Smooth muscle cell of bladder (primary cell): Measurements from ENCODE around the gene ITLN2. TPM values are rescaled to one million over a fixed set of nuclear protein-coding genes. Genes with fewer than 3 reads are reported as not detected.

Experiments used
- total RNA-seq: library from RNA; depleted of rRNA; stranded (reverse); fragments of >200 nt; gene quantifications from 2 replicates; pipeline ENCODE4 v1.2.3, GENCODE V29; 2014

Gene ITLN2
- not detected in 2 replicates for total RNA-seq

GRCh38 chr1:160954158-160955104 is at the start of gene ITLN2:
Gene ITLN2, minus strand, starts transcription at chr1:160954809. Its CDS starts 68 bp downstream, at chr1:160954741.

Other genes with a start within 250 kb of the ITLN2 start
- not detected in 2 replicates for gene CD48, start 243.0 kb downstream of the ITLN2 start, total RNA-seq
- gene SLAMF7, start 215.6 kb downstream of the ITLN2 start, total RNA-seq, result not detected in 2 replicates
- gene LY9, start 158.6 kb downstream of the ITLN2 start, total RNA-seq, result not detected in 2 replicates
- gene CD244, start 91.9 kb downstream of the ITLN2 start, total RNA-seq, result 0.09 TPM in 1 of 2 replicates, not detected in the other
- not detected in 2 replicates for gene ITLN1, start 69.6 kb downstream of the ITLN2 start, total RNA-seq
- gene F11R, start 66.3 kb upstream of the ITLN2 start, total RNA-seq, result 9.2 and 20.9 TPM in 2 replicates
- gene TSTD1, start 84.2 kb upstream of the ITLN2 start, total RNA-seq, result 16.9 and 27.3 TPM in 2 replicates
- gene USF1, start 91.2 kb upstream of the ITLN2 start, total RNA-seq, result 88.4 and 102 TPM in 2 replicates
- gene ARHGAP30, start 115.1 kb upstream of the ITLN2 start, total RNA-seq, result under 0.01 TPM in 1 of 2 replicates, not detected in the other
- 0.28 and 0.37 TPM in 2 replicates for gene NECTIN4, start 134.7 kb upstream of the ITLN2 start, total RNA-seq
- gene KLHDC9, start 143.6 kb upstream of the ITLN2 start, total RNA-seq, result 1.2 and 1.8 TPM in 2 replicates
- 39.5 and 56.8 TPM in 2 replicates for gene PFDN2, start 163.2 kb upstream of the ITLN2 start, total RNA-seq
- gene NIT1, start 163.3 kb upstream of the ITLN2 start, total RNA-seq, result 16.2 and 17.2 TPM in 2 replicates
- 16.9 and 24.5 TPM in 2 replicates for gene DEDD, start 177.9 kb upstream of the ITLN2 start, total RNA-seq
- 117 and 125 TPM in 2 replicates for gene UFC1, start 199.2 kb upstream of the ITLN2 start, total RNA-seq
- gene USP21, start 204.7 kb upstream of the ITLN2 start, total RNA-seq, result 4.7 and 5.1 TPM in 2 replicates
- 8.1 and 10.4 TPM in 2 replicates for gene PPOX, start 211.6 kb upstream of the ITLN2 start, total RNA-seq
- gene B4GALT3, start 222.7 kb upstream of the ITLN2 start, total RNA-seq, result 11.2 and 16.7 TPM in 2 replicates
- 2.3 and 4.0 TPM in 2 replicates for gene ADAMTS4, start 244.2 kb upstream of the ITLN2 start, total RNA-seq
- gene NDUFS2, start 247.6 kb upstream of the ITLN2 start, total RNA-seq, result 157 and 173 TPM in 2 replicates